Inflammatory macrophage treated with lipopolysaccharide for 1 hour (primary cell): ENCODE data around the gene DOCK8.

ENCODE experiments used
- DNase-seq, 2 donors: peaks; one replicate each; pipeline ENCODE4 v3.0.0-alpha.2; 2020 to 2022

Gene DOCK8

GRCh38 chr9:431701-432100 is 217.0 kb downstream of the DOCK8 start:
- no peak for DNase-seq

GRCh38 chr9:436482-436881 is 221.8 kb downstream of the DOCK8 start:
- no peak for DNase-seq

- no peak for DNase-seq
These were observed 222.4 kb downstream of the DOCK8 start for GRCh38 chr9:437066-437465.

- no peak for DNase-seq
These were observed 222.9 kb downstream of the DOCK8 start for GRCh38 chr9:437574-438001.

- DNase-seq: no peak
These were observed 223.4 kb downstream of the DOCK8 start for GRCh38 chr9:438066-438465.

GRCh38 chr9:438961-439768 is 224.5 kb downstream of the DOCK8 start:
- peak; percentile 22 to 40 for DNase-seq

- DNase-seq: no peak
These were observed 226.5 kb downstream of the DOCK8 start for GRCh38 chr9:441126-441525.

- no peak for DNase-seq
These were observed 229.9 kb downstream of the DOCK8 start for GRCh38 chr9:444528-444927.

GRCh38 chr9:445033-445432 is 230.4 kb downstream of the DOCK8 start:
- DNase-seq: no peak

GRCh38 chr9:446074-446699 is 231.5 kb downstream of the DOCK8 start:
- no peak for DNase-seq

GRCh38 chr9:447230-448025 is 232.8 kb downstream of the DOCK8 start:
- no peak for DNase-seq

- no peak for DNase-seq
These were observed 235.4 kb downstream of the DOCK8 start for GRCh38 chr9:450057-450456.

GRCh38 chr9:450561-450960 is 235.9 kb downstream of the DOCK8 start:
- DNase-seq: no peak

GRCh38 chr9:453832-454231 is 239.2 kb downstream of the DOCK8 start:
- DNase-seq: no peak

- DNase-seq: no peak
These were observed 241.7 kb downstream of the DOCK8 start for GRCh38 chr9:456365-456764.

GRCh38 chr9:458590-458989 is 243.9 kb downstream of the DOCK8 start:
- DNase-seq: no peak

- no peak for DNase-seq
These were observed 245.1 kb downstream of the DOCK8 start for GRCh38 chr9:459491-460444.

GRCh38 chr9:462121-462520 is 247.5 kb downstream of the DOCK8 start:
- DNase-seq: no peak

GRCh38 chr9:462606-463005 is 247.9 kb downstream of the DOCK8 start:
- DNase-seq: no peak

GRCh38 chr9:463455-464171 is 248.9 kb downstream of the DOCK8 start:
- DNase-seq: no peak

- no peak for DNase-seq
These were observed 252.1 kb downstream of the DOCK8 start for GRCh38 chr9:466747-467146.
